ENCODE measurements around the gene PP2D1. TPM values are rescaled to one million over a fixed set of nuclear protein-coding genes. Genes with fewer than 3 reads are reported as not detected.

PP2D1 gene
- polyA plus RNA-seq, 1 experiment = not detected

DNA sequence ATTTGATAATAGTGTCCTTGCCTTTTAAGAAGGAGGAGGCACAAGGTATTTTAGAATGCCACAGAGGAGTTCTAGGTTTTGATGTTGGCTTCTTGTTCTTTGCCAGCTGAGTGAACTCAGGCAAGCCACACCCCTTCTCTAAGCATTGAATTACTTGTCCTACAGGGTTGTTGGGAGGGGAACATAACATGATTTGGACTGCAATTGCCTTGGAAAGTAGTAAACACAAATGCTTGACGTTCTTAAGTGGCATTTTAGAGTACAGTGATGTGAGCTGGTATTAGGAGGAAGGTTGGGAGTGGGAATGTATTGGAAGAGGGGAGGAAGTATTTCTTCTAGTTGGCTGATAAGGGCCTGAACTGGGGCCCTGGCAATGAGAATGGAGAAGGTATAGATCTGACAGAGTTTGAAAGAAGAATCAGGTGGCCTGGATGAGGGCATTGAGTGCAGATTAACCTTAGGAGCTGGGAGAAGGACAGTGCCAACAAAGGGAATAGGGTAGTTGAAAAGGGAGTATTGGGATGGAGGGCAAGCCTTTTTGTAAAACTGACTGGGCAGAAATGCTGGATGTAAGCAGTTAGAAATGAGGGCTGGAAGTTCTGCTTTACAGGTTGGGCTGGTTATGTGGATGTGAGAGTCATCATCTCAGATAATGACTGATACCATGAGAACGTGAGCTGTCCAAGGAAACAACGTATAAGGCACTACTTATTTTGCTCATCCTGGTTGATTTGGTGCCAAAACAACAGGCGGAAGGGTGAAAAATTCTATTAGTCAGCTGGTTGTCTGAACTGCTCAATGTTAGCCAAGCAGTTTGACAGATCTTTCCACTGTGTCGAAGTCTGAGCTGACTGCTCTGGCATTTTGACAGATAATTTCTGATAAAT, 44.9 kb upstream of the PP2D1 start:
- no peak for DNase-seq (ENCODE audit: low read depth)
- POLR2A ChIA-PET = no interaction called here

DNA sequence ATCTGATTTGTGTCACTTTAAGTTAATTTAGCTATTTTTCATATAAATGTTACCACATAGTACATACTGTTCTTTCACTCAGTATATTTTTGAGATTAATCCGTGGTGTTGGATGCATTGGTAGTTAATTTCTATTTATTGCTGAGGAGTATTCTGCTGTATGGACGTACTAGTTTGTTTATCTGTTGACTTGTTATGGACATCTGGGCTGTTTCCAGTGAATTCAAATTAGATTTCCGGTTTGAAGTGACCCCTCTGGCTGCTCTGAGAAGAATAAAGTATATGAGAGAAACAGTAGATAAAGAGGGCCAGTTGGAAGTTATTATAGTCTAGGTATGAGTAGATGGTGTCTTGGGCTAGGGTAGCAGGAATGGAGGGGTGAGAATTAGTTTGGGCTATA, 43.8 kb upstream of the PP2D1 start:
- TF ChIP-seq, protein P1, sequence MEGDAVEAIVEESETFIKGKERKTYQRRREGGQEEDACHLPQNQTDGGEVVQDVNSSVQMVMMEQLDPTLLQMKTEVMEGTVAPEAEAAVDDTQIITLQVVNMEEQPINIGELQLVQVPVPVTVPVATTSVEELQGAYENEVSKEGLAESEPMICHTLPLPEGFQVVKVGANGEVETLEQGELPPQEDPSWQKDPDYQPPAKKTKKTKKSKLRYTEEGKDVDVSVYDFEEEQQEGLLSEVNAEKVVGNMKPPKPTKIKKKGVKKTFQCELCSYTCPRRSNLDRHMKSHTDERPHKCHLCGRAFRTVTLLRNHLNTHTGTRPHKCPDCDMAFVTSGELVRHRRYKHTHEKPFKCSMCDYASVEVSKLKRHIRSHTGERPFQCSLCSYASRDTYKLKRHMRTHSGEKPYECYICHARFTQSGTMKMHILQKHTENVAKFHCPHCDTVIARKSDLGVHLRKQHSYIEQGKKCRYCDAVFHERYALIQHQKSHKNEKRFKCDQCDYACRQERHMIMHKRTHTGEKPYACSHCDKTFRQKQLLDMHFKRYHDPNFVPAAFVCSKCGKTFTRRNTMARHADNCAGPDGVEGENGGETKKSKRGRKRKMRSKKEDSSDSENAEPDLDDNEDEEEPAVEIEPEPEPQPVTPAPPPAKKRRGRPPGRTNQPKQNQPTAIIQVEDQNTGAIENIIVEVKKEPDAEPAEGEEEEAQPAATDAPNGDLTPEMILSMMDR (IDR thresholded peaks at IDR 0.05; ENCODE audit: insufficient read depth, low read depth, low read length) = no peak
- CTCF ChIA-PET = no interaction called here
- POLR2A ChIA-PET = no interaction called here
- Histone ChIP-seq H3K36me3 (ENCODE audit: control insufficient read depth, insufficient read depth, low read length) (no peaks in the 10 kb centered on the region), H3K4me3 (ENCODE audit: low read depth, low read length) (no peak overlapping the region), H3K27me3 (ENCODE audit: control insufficient read depth, insufficient read depth, low read length) (no peaks in the 10 kb centered on the region)
- no peak for DNase-seq (ENCODE audit: low read depth)

More for the DNA sequence above, 44.9 kb upstream of the PP2D1 start:
- CTCF ChIA-PET = interaction anchor here (1.2 kb wide), 1 partner anchor 50 kb away, joined by 3 read pairs; no protein-coding TSS in a partner anchor
- TF ChIP-seq, protein P1 (IDR thresholded peaks at IDR 0.05; ENCODE audit: insufficient read depth, low read depth, low read length) = no peak
- H3K4me3 ChIP-seq (ENCODE audit: low read depth, low read length) = no peak overlapping the region
- no peaks in the 10 kb centered on the region for H3K27me3 ChIP-seq (ENCODE audit: control insufficient read depth, insufficient read depth, low read length)
- H3K36me3 ChIP-seq (ENCODE audit: control insufficient read depth, insufficient read depth, low read length) = no peaks in the 10 kb centered on the region

DNA sequence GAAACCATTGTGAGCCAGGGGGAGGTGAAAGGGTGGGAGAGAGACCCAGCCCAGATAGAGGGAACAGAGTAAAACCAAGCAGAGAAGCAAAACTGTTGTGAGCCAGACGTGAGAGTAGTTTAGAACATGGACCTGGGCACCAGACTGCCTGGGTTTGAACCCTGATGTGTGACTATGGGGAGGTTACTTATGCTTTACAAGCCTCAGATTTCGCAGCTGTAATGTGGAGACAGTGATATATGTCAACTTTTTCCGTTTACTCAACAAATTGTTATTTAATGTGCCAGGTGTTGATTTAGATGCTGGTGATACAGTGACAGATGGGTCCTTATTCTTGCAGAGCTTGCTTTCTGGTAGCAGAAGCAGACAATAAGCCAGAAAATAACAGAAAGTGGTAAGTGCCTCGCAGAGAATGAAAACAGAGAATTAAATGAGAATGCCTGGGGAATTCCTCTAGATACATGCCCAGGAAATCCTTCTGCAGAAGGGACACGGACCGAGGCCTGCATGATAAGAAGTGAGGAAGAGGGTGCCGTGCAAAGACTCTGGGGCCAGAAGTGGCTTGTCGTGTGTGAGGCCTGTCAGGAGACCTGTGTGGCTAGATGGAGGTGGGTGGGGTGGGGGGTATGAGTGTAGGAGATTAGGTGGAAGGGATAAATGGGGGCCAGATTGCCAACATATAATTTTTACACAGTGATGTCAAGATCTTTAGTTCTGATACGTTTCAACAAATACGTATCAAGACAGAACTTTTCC, 43.1 kb upstream of the PP2D1 start:
- POLR2A ChIA-PET = no interaction called here
- H3K4me3 ChIP-seq (ENCODE audit: low read depth, low read length) = no peak overlapping the region
- no peaks in the 10 kb centered on the region for H3K36me3 ChIP-seq (ENCODE audit: control insufficient read depth, insufficient read depth, low read length)
- H3K27me3 ChIP-seq (ENCODE audit: control insufficient read depth, insufficient read depth, low read length) = no peaks in the 10 kb centered on the region
- CTCF ChIA-PET = no interaction called here
- TF ChIP-seq, protein P1 (IDR thresholded peaks at IDR 0.05; ENCODE audit: insufficient read depth, low read depth, low read length) = no peak
- DNase-seq (ENCODE audit: low read depth) = no peak

- POLR2A ChIA-PET = no interaction called here
Observed at GRCh38 chr3:20054549-20054987, 42.5 kb upstream of the PP2D1 start.

More at GRCh38 chr3:20054549-20054987, 42.5 kb upstream of the PP2D1 start:
- no peaks in the 10 kb centered on the region for H3K36me3 ChIP-seq (ENCODE audit: control insufficient read depth, insufficient read depth, low read length)
- TF ChIP-seq, protein P1 (IDR thresholded peaks at IDR 0.05; ENCODE audit: insufficient read depth, low read depth, low read length) = no peak
- CTCF ChIA-PET = no interaction called here
- H3K27me3 ChIP-seq (ENCODE audit: control insufficient read depth, insufficient read depth, low read length) = no peaks in the 10 kb centered on the region
- no peak for DNase-seq (ENCODE audit: low read depth)
- no peak overlapping the region for H3K4me3 ChIP-seq (ENCODE audit: low read depth, low read length)

Measured in BJ (cell line).